ENCODE data around the gene SIX4. TPM values are rescaled to one million over a fixed set of nuclear protein-coding genes. Genes with fewer than 3 reads are reported as not detected.
A peak's percentile ranks its signal among the peaks of the same experiment; 100 is the strongest.
"Not testable (repeated sequence)": the region's sequence is repeated elsewhere in the genome, so short reads cannot be mapped to it uniquely, and the experiment has no call there.

SIX4 gene
- total RNA-seq, 2 donors from 2014 or later: 0.10 TPM; not detected in 1

DNA sequence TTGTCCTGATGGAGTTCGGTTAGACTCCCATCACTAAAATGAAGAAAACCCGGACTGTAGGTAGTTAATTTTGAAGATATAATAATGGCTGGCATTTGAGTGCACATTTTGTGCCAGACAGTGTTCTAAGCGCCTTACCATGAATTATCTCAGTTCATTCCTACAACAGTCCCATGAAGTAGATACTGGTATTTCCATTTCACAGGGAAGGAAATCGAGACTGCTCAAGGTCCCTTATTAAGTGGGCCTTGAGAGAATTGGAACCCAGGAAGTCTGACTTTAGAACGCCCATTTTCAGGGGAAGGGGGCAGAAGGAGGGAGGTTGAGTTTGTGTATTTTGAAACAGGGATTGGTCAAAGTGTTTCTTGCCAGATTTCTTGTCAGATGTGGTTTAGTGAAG, 11.3 kb upstream of the SIX4 start:
- Mint-ChIP-seq H3K36me3 (peaks cover 5% of the 10 kb centered on the region), H3K4me1 (ENCODE audit: low read depth in 2 of 2) (peaks cover 30 to 32% of the 10 kb centered on the region in 2 donors), H3K27ac (peak overlapping the region; percentile 89 to 99), H3K27me3 (peaks cover 6 to 9% of the 10 kb centered on the region in 2 donors), H3K9me3 (no peaks in the 10 kb centered on the region), H3K4me3 (peak overlapping the region; percentile 100)
- DNase-seq (ENCODE audit: low spot score): no peak
- no peak for ATAC-seq

DNA sequence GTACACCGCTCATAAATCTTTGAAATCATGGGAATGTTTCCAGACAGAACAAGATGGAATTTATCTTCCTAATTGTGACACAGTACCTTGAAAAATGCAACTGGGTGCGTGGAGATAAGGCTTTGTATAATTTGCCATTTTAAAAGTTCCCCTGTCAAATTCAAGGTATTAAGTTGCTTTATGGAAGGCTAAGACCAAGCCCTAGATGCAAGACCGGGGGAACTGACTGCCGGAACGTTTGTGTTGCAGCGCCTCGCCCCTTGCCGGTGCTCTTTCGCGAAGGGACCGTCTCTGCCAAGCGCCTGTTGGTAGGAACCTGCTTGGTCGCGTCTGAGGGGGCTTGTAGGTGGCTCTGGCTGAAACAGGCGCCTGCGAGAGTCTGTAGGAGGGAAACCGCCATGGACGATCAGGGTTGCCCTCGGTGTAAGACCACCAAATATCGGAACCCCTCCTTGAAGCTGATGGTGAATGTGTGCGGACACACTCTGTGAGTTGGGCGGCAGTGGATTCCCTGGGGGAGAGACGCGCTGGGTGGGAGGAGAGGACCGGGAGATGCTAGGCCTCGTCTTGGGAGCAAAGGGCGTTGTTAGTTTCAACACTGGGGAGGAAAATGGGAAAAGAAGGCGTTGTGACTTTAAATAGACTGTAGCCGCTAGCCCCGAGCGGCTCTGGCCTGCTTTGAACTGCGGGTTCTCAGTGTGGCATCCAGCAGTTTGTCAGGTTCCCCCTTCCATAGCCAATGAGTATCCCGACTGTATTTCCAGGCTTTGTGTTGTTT, 10.5 kb upstream of the SIX4 start, which contains the start of gene MNAT1:
MNAT1 (plus strand) TSS at position 297 of the 778 bp plus-strand sequence; CDS start at position 399, 102 bp downstream.
- peaks cover 5% of the 10 kb centered on the region for H3K36me3 Mint-ChIP-seq
- peak within 1 kb of the TSS; percentile 89 to 99 for H3K27ac Mint-ChIP-seq
- H3K4me3 Mint-ChIP-seq: peak within 1 kb of the TSS; percentile 100
- no peaks in the 10 kb centered on the region for H3K9me3 Mint-ChIP-seq
- peaks cover 26 to 32% of the 10 kb centered on the region in 2 donors for H3K4me1 Mint-ChIP-seq (ENCODE audit: low read depth in 2 of 2)
- peaks cover 9 to 12% of the 10 kb centered on the region in 2 donors for H3K27me3 Mint-ChIP-seq
- DNase-seq (ENCODE audit: low spot score) (peak; percentile 82), ATAC-seq (peak; percentile 93 to 97)

DNA sequence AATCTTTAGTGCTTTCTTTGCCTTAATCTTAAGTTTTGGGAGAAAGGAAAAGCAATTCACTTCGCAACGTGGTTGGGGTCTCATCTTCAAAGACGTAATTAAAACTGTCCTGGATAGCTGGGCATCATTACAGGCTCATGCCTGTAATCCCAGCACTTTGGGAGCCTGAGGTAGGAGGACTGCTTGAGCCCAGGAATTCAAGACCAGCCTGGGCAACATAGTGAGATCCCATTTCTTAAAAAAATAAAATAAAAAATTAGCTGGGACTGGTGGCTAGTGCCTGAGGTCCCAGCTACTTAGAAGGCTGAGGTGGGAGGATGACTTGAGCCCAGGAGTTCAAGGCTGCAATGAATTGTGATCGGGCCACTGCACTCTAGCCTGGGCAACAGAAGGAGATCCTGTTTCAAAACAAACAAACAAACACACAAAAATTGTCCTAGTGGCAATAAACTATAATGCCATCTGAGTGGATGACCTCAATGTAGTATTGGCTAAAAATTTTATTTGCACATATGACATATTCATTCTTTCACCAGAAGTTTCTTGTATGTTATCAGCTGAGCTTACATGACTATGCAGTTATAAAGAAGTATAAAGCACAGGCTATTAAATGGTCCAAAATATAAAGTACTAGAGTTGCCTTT, 8.8 kb upstream of the SIX4 start:
- H3K27ac Mint-ChIP-seq: no peak overlapping the region
- peaks cover 20 to 26% of the 10 kb centered on the region in 2 donors for H3K27me3 Mint-ChIP-seq
- H3K4me1 Mint-ChIP-seq (ENCODE audit: low read depth in 2 of 2): peaks cover 16 to 22% of the 10 kb centered on the region in 2 donors
- no peak for ATAC-seq
- H3K36me3 Mint-ChIP-seq: peaks cover 10% of the 10 kb centered on the region
- H3K9me3 Mint-ChIP-seq: no peaks in the 10 kb centered on the region
- H3K4me3 Mint-ChIP-seq: no peak overlapping the region
- DNase-seq (ENCODE audit: low spot score): no peak

DNA sequence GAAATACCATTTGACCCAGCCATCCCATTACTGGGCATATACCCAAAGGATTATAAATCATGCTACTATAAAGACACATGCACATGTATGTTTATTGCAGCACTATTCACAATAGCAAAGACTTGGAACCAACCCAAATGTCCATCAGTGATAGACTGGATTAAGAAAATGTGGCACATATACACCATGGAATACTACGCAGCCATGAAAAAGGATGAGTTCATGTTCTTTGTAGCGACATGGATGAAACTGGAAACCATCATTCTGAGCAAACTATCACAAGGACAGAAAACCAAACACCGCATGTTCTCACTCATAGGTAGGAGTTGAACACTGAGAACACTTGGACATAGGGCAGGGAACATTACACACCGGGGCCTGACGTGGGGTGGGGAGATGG, 7.1 kb upstream of the SIX4 start:
- ATAC-seq; H3K9me3 Mint-ChIP-seq; DNase-seq (ENCODE audit: low spot score); H3K36me3 Mint-ChIP-seq; H3K4me3 Mint-ChIP-seq; H3K27ac Mint-ChIP-seq: not testable (repeated sequence)
- peaks cover 16 to 21% of the 10 kb centered on the region in 2 donors for H3K4me1 Mint-ChIP-seq (ENCODE audit: low read depth in 2 of 2)
- peaks cover 34 to 40% of the 10 kb centered on the region in 2 donors for H3K27me3 Mint-ChIP-seq

DNA sequence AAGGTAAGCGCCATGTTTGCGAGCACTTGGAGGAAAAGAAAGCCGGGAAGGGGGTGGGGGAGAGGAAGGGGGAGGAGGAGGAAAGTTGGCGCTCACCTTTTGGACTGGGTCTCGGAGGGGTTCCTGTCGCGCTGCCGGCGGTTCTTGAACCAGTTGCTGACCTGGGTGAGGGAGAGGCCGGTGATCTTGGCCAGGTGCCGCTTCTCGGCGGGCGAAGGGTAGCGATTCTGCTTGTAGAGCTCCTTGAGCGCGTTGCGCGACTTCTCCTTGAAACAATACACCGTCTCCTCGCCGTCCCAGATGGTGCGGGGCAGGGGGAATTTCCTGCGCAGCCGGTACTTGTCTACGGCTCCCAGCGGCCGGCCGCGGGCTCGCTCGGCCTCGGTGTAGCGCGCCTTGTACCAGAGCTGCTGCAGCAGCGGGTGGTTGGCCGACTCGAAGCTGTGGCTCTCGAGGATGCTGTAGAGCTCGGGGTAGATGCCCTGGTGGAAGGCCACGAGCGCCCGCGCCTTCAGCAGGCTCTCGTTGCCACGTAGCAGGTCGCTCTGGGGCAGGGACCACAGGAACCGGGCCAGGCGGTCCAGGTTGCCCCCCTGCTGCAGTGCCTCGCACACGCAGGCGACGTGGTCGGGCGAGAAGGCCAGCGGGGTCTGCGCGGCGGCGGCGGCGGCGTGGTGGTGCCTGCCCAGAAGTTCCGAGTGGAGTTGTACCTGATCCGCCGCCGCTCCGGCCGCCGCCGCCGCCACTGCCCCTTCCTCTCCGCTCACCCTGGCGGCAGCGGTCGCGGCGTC, 840 bp downstream of the SIX4 start:
- no peak overlapping the region for H3K27ac Mint-ChIP-seq
- peaks cover 54 to 60% of the 10 kb centered on the region in 2 donors for H3K27me3 Mint-ChIP-seq
- DNase-seq (ENCODE audit: low spot score): no peak
- peak; percentile 68 to 71 for ATAC-seq
- H3K4me3 Mint-ChIP-seq: peak overlapping the region; percentile 88
- H3K9me3 Mint-ChIP-seq: no peaks in the 10 kb centered on the region
- H3K36me3 Mint-ChIP-seq: no peaks in the 10 kb centered on the region
- peaks cover 11 to 18% of the 10 kb centered on the region in 2 donors for H3K4me1 Mint-ChIP-seq (ENCODE audit: low read depth in 2 of 2)

DNA sequence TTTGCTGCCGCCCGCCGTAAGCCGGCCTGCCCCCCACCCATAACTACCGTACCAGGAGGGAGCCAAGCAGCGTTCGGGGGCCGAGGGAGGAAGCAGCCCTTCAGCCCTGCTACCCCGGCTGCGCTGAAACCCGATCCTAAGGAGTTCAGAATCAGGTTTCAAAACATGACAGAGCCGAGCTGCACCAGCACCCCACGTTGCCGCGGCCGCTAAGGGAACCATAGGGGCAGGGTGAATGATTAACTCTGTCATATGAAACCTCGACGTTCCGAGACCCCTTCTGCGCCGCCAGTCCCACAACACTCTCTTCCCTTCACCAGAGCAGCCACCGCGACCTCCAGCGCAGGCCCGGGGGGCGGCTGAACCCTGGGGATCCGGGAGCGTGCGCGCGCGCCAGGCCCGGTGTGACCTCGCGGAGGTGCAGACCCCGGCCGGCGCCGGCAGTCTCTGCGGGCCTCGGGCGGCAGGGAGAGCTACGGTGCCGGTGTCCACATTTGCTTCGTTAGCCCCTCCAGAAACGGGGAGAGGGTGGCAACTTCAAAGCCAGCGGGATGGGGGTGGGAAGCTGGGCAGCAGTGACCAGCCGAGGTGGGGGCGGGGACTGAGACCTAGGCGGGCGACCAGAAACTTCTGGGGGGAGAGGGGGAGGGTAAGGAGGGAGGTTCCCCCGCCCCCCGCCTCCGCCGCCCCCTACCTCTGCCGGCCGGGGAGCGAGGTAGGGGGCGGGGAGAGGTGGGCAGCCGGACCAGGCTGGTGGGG, 1.6 kb downstream of the SIX4 start:
- ATAC-seq (peak; percentile 25 to 38), DNase-seq (ENCODE audit: low spot score) (no peak)
- H3K9me3 Mint-ChIP-seq: no peaks in the 10 kb centered on the region
- peaks cover 49 to 57% of the 10 kb centered on the region in 2 donors for H3K27me3 Mint-ChIP-seq
- peak overlapping the region; percentile 88 for H3K4me3 Mint-ChIP-seq
- H3K27ac Mint-ChIP-seq: no peak overlapping the region
- H3K4me1 Mint-ChIP-seq (ENCODE audit: low read depth in 2 of 2): peaks cover 11 to 18% of the 10 kb centered on the region in 2 donors
- no peaks in the 10 kb centered on the region for H3K36me3 Mint-ChIP-seq

DNA sequence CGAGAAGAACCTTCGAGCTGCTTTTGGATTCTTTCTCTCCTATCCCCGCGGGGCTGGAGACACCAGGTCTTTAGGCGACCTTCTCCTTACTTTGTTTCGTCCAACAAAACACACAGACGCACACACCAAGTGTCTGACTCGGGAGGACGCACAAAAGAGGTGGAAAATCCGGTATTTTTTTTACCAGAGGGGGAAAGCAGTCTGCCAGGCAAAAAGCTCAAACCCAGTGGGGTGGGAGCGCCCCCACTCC, 2.1 kb downstream of the SIX4 start:
- no peak for DNase-seq (ENCODE audit: low spot score)
- Mint-ChIP-seq H3K27me3 (peaks cover 44 to 52% of the 10 kb centered on the region in 2 donors), H3K27ac (no peak overlapping the region)

DNA sequence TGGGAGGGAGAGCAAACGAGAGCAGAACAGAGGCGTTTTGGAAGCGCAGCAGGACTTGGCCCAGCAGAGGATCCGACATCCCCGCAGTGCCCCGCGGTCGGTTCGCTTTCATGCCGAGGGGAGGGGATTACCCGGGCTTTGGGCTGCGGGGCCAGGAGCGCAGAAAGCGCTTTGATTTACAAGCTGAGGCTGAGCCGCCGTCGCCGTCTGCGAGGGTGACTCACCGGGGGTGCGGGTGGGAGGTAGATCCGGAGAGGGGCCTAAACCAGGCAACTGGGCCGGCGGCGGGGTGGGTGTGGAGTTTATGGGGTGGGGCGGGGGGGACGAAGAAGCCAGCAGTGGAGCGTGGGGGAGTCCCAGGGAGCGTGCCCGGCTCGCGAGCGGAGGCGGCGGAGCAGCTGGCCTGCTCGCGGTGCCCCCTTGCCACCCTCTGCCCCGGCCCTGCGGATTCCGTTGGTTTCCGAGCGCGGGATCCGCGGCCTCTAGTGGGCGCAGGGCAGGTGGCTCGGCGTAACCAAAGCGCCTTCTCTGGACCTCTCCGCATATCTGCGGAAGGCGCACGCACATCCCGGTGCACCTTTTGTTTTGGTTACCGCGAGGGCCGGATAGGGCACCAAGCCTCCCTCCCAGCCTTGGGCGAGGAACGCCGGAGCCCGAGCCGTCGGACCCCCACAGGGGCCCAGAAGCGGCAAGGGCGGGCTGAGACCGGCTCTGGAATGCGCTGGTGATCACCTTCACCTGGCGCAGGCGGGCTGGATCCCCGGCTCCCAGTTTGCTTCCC, 2.6 kb downstream of the SIX4 start:
- Mint-ChIP-seq H3K36me3 (no peaks in the 10 kb centered on the region), H3K9me3 (no peaks in the 10 kb centered on the region), H3K4me1 (ENCODE audit: low read depth in 2 of 2) (peaks cover 11 to 18% of the 10 kb centered on the region in 2 donors), H3K27ac (no peak overlapping the region), H3K27me3 (peaks cover 39 to 47% of the 10 kb centered on the region in 2 donors), H3K4me3 (peak overlapping the region; percentile 88)
- DNase-seq (ENCODE audit: low spot score) (peak; percentile 67), ATAC-seq (peak; percentile 48 to 50)

More for the DNA sequence above, 2.1 kb downstream of the SIX4 start:
- H3K36me3 Mint-ChIP-seq: no peaks in the 10 kb centered on the region
- H3K4me3 Mint-ChIP-seq: peak overlapping the region; percentile 88
- ATAC-seq: no peak
- H3K9me3 Mint-ChIP-seq: no peaks in the 10 kb centered on the region
- peaks cover 11 to 18% of the 10 kb centered on the region in 2 donors for H3K4me1 Mint-ChIP-seq (ENCODE audit: low read depth in 2 of 2)

DNA sequence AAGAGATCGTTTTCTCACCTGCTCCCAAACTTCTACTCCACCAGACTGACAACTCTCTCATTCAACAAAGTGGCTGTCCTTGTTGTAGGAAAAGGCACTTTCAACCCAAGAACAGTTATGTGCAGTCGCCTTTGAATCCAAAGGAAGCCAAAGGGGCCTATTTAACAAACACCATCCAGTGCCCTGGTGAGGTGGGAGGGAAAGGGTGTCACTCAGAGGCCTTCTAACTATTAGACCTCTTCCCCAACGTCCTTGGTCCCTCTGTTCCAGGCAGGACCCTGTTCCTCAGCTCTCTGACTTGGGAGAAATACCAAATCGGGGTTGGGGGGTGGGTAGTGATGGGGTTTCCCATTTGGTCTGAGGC, 3.2 kb downstream of the SIX4 start:
- H3K4me1 Mint-ChIP-seq (ENCODE audit: low read depth in 2 of 2): peaks cover 11 to 18% of the 10 kb centered on the region in 2 donors
- no peak overlapping the region for H3K27ac Mint-ChIP-seq
- peaks cover 39 to 47% of the 10 kb centered on the region in 2 donors for H3K27me3 Mint-ChIP-seq
- H3K4me3 Mint-ChIP-seq: peak overlapping the region; percentile 47
- no peak for DNase-seq (ENCODE audit: low spot score)
- no peaks in the 10 kb centered on the region for H3K36me3 Mint-ChIP-seq
- no peaks in the 10 kb centered on the region for H3K9me3 Mint-ChIP-seq
- no peak for ATAC-seq

DNA sequence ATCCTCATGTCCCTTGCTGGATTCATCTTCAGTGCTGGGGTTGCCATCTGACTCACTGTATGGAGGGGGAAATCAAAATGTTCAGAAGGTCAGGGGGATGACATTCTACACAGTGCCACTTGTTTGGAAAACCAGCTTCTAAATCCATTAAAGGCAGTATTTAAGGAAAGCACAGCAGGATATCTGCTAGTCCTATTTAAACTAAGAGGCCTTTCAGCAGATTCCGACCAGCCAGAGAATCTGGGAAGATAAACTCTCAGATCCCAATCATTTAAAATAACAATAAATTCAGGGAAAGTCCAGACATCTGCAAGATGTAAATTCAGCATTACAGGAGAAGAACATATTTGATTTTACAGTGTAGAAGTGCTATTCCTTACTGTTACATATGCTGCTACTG, 3.8 kb downstream of the SIX4 start:
- H3K27ac Mint-ChIP-seq: no peak overlapping the region
- H3K4me3 Mint-ChIP-seq: peak overlapping the region; percentile 15
- no peaks in the 10 kb centered on the region for H3K36me3 Mint-ChIP-seq
- H3K4me1 Mint-ChIP-seq (ENCODE audit: low read depth in 2 of 2): peaks cover 11 to 18% of the 10 kb centered on the region in 2 donors
- no peaks in the 10 kb centered on the region for H3K9me3 Mint-ChIP-seq
- ATAC-seq (no peak), DNase-seq (ENCODE audit: low spot score) (no peak)
- H3K27me3 Mint-ChIP-seq: peaks cover 37 to 45% of the 10 kb centered on the region in 2 donors

DNA sequence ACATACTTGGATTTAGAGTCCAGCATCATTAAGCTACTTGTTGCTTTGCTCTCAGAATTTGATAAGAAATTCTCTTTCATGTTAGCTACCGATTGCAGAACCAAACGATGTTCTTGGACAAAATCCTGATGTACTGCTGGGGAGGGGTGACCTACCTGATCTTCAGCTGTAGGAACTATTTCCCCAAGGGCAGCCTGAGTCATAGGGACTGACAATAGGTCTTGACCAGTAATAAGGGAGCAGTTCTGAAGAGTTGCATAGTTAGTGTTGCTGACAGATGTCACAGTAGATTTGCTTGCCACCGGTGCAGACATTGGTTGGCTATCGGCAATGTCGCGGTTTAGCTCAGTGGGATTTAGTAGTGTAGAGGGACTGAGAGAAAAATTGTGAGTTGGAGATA, 10.6 kb downstream of the SIX4 start:
- ATAC-seq: no peak

DNA sequence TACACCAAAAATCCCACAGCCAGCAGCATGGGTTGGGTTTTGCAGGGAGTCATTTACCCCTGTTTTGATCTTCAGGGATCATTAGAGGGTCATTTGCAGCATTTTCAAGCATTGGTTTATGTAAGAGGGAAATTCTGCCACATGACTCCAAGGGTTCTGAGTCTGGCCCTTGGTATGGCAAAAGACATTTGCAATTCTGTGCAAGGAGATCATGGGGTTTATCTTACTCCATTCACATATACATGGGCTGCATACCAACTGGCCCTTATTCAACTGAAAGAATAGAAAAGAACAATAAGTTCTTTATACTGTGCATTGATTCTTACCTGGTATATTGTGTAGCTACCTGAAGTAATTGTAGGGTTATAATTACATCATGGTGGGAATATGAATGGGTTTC, 13.7 kb downstream of the SIX4 start:
- peaks cover 19 to 45% of the 10 kb centered on the region in 2 donors for H3K27me3 Mint-ChIP-seq
- ATAC-seq (no peak), DNase-seq (ENCODE audit: low spot score) (no peak)
- H3K4me3 Mint-ChIP-seq: no peak overlapping the region
- no peaks in the 10 kb centered on the region for H3K4me1 Mint-ChIP-seq (ENCODE audit: low read depth in 2 of 2)
- H3K36me3 Mint-ChIP-seq: no peaks in the 10 kb centered on the region
- no peak overlapping the region for H3K27ac Mint-ChIP-seq
- H3K9me3 Mint-ChIP-seq: no peaks in the 10 kb centered on the region

More for the DNA sequence above, 10.6 kb downstream of the SIX4 start:
- Mint-ChIP-seq H3K4me1 (ENCODE audit: low read depth in 2 of 2) (no peaks in the 10 kb centered on the region), H3K9me3 (no peaks in the 10 kb centered on the region), H3K36me3 (no peaks in the 10 kb centered on the region), H3K27me3 (peaks cover 10 to 41% of the 10 kb centered on the region in 2 donors), H3K27ac (no peak overlapping the region), H3K4me3 (no peak overlapping the region)
- DNase-seq (ENCODE audit: low spot score): no peak

DNA sequence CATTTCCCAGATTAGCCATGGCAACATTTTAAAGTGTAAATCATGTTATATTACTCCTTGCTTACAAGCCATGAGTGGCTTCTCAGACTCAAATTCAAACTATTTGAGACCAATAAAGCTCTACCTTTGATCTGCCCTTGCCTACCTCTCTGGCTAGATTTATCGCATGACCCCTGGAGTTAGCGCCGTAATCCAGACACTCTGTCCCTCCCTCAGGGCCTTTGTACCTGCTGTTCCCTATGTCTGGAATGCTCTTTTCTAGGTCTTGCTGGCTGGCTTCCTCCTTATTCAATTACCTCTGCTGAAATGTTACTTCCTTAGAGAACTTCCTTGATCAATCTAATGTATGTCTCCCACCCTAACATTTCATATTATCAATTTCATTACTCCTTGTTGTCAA, 16.3 kb downstream of the SIX4 start:
- no peaks in the 10 kb centered on the region for H3K9me3 Mint-ChIP-seq
- H3K36me3 Mint-ChIP-seq: no peaks in the 10 kb centered on the region
- no peak overlapping the region for H3K4me3 Mint-ChIP-seq
- no peak overlapping the region for H3K27ac Mint-ChIP-seq
- no peak for ATAC-seq
- H3K27me3 Mint-ChIP-seq: peaks cover 20 to 31% of the 10 kb centered on the region in 2 donors
- DNase-seq (ENCODE audit: low spot score): no peak
- H3K4me1 Mint-ChIP-seq (ENCODE audit: low read depth in 2 of 2): no peaks in the 10 kb centered on the region
